8988T (cell line): Measurements from ENCODE around the gene ATP13A2.

ENCODE experiments used
- DNase-seq: peaks from one replicate; pipeline ENCODE4 v3.0.0; 2011

ATP13A2 gene

GRCh38 chr1:17002524-17002902, 9.2 kb downstream of the ATP13A2 start:
- no peak for DNase-seq

- peak; percentile 6 for DNase-seq
Measured at GRCh38 chr1:17001760-17002523, 9.8 kb downstream of the ATP13A2 start.

- DNase-seq: peak; percentile 11
Measured at GRCh38 chr1:16999863-17000262, 11.9 kb downstream of the ATP13A2 start.

- peak; percentile 12 for DNase-seq
Measured at GRCh38 chr1:16998589-16998988, 13.1 kb downstream of the ATP13A2 start.

- peak; percentile 2 for DNase-seq
Measured at GRCh38 chr1:16996845-16997244, 14.9 kb downstream of the ATP13A2 start.

GRCh38 chr1:16993521-16994038, 18.1 kb downstream of the ATP13A2 start:
- DNase-seq: no peak

GRCh38 chr1:16992675-16993074, 19.1 kb downstream of the ATP13A2 start:
- no peak for DNase-seq

GRCh38 chr1:16992102-16992501, 19.6 kb downstream of the ATP13A2 start:
- no peak for DNase-seq

- DNase-seq: no peak
Measured at GRCh38 chr1:16991571-16991970, 20.2 kb downstream of the ATP13A2 start.

GRCh38 chr1:16989676-16990391, 21.9 kb downstream of the ATP13A2 start:
- DNase-seq: no peak

GRCh38 chr1:16988210-16988609, 23.5 kb downstream of the ATP13A2 start:
- DNase-seq: no peak

GRCh38 chr1:16986962-16987361, 24.8 kb downstream of the ATP13A2 start:
- DNase-seq: peak; percentile 75

GRCh38 chr1:16986560-16986959, 25.2 kb downstream of the ATP13A2 start:
- DNase-seq: no peak

GRCh38 chr1:16986113-16986512, 25.6 kb downstream of the ATP13A2 start:
- no peak for DNase-seq

GRCh38 chr1:16984717-16985116, 27.0 kb downstream of the ATP13A2 start:
- DNase-seq: no peak

- DNase-seq: no peak
Measured at GRCh38 chr1:16983649-16984048, 28.1 kb downstream of the ATP13A2 start.

GRCh38 chr1:16982902-16983301, 28.8 kb downstream of the ATP13A2 start:
- DNase-seq: no peak

GRCh38 chr1:16981269-16981849, 30.4 kb downstream of the ATP13A2 start:
- peak; percentile 69 for DNase-seq

GRCh38 chr1:16980473-16981268, 31.1 kb downstream of the ATP13A2 start, which contains the start of gene MFAP2:
Gene MFAP2, minus strand, starts transcription at chr1:16980620. Its CDS starts 2,347 bp downstream, at chr1:16978273.
- no peak for DNase-seq

- DNase-seq: no peak
Measured at GRCh38 chr1:16979475-16980327, 32.0 kb downstream of the ATP13A2 start.

- no peak for DNase-seq
Measured at GRCh38 chr1:16978567-16979474, 32.9 kb downstream of the ATP13A2 start.
